K562 (cell line): ENCODE results near the gene COX19. TPM values are rescaled to one million over a fixed set of nuclear protein-coding genes. Genes with fewer than 3 reads are reported as not detected.

Experiments
- ATAC-seq: fragments of 200-7000 bp; cut with Tn5 transposase; 3 replicates; pipeline ENCODE4 v1.9.1; 2020; ENCODE audit warnings: moderate library complexity
- BruUV-seq: library from RNA; stranded (reverse); fragments of 400-500 nt; replicated peaks from 2 replicates; lab custom pipeline; 2021; lab: Mats Ljungman, UMichigan
- CTCF ChIA-PET: fragments of 300-600 bp; formaldehyde crosslinking; extraction: SDS; loops from one replicate; lab custom pipeline; 2021; ENCODE audit warnings: low intra/inter-chr PET ratio; lab: Yijun Ruan, JAX
- POLR2A ChIA-PET: fragments of 300-600, 350-650 bp; sonication (Branson Sonifier 250); formaldehyde crosslinking; extraction: SDS; loops from one replicate; lab custom pipeline; 2021; ENCODE audit warnings: antibody characterized with exemption, inconsistent platforms; lab: Yijun Ruan, JAX
- DNase-seq, 4 experiments: peaks; one replicate each; pipeline versions ENCODE4 v3.0.0 to v3.0.0-alpha.2; 2011 to 2018; ENCODE audit warnings: low spot score in 3 of 4, mixed read lengths in 3 of 4; ENCODE audit errors: extremely low read depth in 1 of 4
- FAIRE-seq: peaks from 2 replicates; lab custom pipeline; 2011; peaks lifted over from hg19 to GRCh38; lab: Jason Lieb, UNC
- H2AFZ ChIP-seq: 2 replicates; pipeline ENCODE4 v1.6.0; 2011; ENCODE audit warnings: low read depth, low read length, control low read depth, inconsistent platforms
- H3K27ac ChIP-seq: fragments of 200-600 bp; 3 replicates; pipeline ENCODE4 v1.8.0; 2011; ENCODE audit warnings: low read depth, mild to moderate bottlenecking, control low read depth, inconsistent platforms, low read length, moderate library complexity, mixed read lengths; ENCODE audit errors: extremely low read depth
- H3K27me3 ChIP-seq, 2 experiments: fragments of 300-600 bp in 1 of 2; 2 replicates in 1 of 2; 3 replicates in 1 of 2; pipeline versions ENCODE4 v1.6.0 to v1.8.0; 2011; ENCODE audit warnings: inconsistent platforms in 2 of 2, low read length in 2 of 2, mild to moderate bottlenecking in 1 of 2, mixed read lengths in 1 of 2, moderate library complexity in 1 of 2; ENCODE audit not compliant: control insufficient read depth in 2 of 2, insufficient read depth in 2 of 2
- H3K36me3 ChIP-seq: fragments of 300-600 bp; 3 replicates; pipeline ENCODE4 v1.8.0; 2011; ENCODE audit warnings: mild to moderate bottlenecking, low read length, inconsistent platforms; ENCODE audit not compliant: control insufficient read depth, insufficient read depth
- H3K4me1 ChIP-seq, 2 experiments: fragments of 200-600 bp in 1 of 2; replicated peaks in 1 of 2; 2 replicates in 1 of 2; 3 replicates in 1 of 2; pipeline versions ENCODE4 v1.5.1 to v1.8.0; 2011; ENCODE audit warnings: inconsistent platforms in 2 of 2, low read length in 2 of 2, mild to moderate bottlenecking in 1 of 2, mixed read lengths in 1 of 2, moderate library complexity in 1 of 2; ENCODE audit not compliant: control insufficient read depth in 2 of 2, insufficient read depth in 2 of 2
- H3K4me2 ChIP-seq: 2 replicates; pipeline ENCODE4 v1.6.1; 2011; ENCODE audit warnings: low read length, control low read depth, inconsistent platforms, mixed read lengths; ENCODE audit not compliant: insufficient read depth
- H3K4me3 ChIP-seq: fragments of 200-600 bp; sonication (generic), shearing (Covaris generic); 2 replicates; pipeline ENCODE4 v1.5.1; 2016; ENCODE audit warnings: control low read depth, inconsistent platforms
- H3K79me2 ChIP-seq: fragments of 200-600 bp; 3 replicates; pipeline ENCODE4 v1.8.0; 2011; ENCODE audit warnings: low read length, inconsistent platforms; ENCODE audit not compliant: control insufficient read depth, insufficient read depth
- H3K9ac ChIP-seq, 2 experiments: 2 replicates each; pipeline versions ENCODE4 v1.6.0 to v1.6.1; 2011; ENCODE audit warnings: low read depth in 2 of 2, low read length in 2 of 2, control low read depth in 1 of 2, inconsistent platforms in 1 of 2, mild to moderate bottlenecking in 1 of 2, mixed read lengths in 1 of 2; ENCODE audit not compliant: insufficient read depth in 1 of 2
- H3K9me1 ChIP-seq: one replicate; pipeline ENCODE4 v1.6.0; 2011; ENCODE audit warnings: inconsistent platforms, mild to moderate bottlenecking, low read length, moderate library complexity; ENCODE audit not compliant: control insufficient read depth, insufficient read depth
- H3K9me3 ChIP-seq: replicated peaks from 2 replicates; pipeline ENCODE4 v1.5.1; 2011; ENCODE audit warnings: low read depth, low read length, inconsistent platforms; ENCODE audit not compliant: control insufficient read depth, insufficient read depth
- H4K20me1 ChIP-seq: replicated peaks from 2 replicates; pipeline ENCODE4 v1.6.1; 2011; ENCODE audit warnings: low read length, inconsistent platforms, mixed read lengths; ENCODE audit not compliant: control insufficient read depth, insufficient read depth
- ATF7 ChIP-seq: fragments of 450-650 bp; IDR thresholded peaks from 2 replicates; pipeline ENCODE4 v1.7.1; 2014; ENCODE audit warnings: mild to moderate bottlenecking, moderate library complexity
- BRCA1 ChIP-seq, 2 experiments: fragments of 450-650 bp in 1 of 2; sonication (generic) in 1 of 2; formaldehyde crosslinking in 1 of 2; IDR thresholded peaks; 2 replicates each; pipeline versions ENCODE4 v1.5.0 to v1.6.1; 2017 to 2020; ENCODE audit warnings: mild to moderate bottlenecking in 1 of 2, missing genetic modification reagents in 1 of 2
- E2F3 ChIP-seq: fragments of 250-450 bp; sonication (Bioruptor Pico); IDR thresholded peaks from 2 replicates; pipeline ENCODE4 v1.4.0; 2020; ENCODE audit warnings: mild to moderate bottlenecking
- EP400 ChIP-seq: fragments of 450-650 bp; IDR thresholded peaks from 2 replicates; pipeline ENCODE4 v1.6.1; 2017; ENCODE audit warnings: antibody characterized with exemption, mild to moderate bottlenecking, moderate library complexity
- IRF9 ChIP-seq: fragments of 450-650 bp; IDR thresholded peaks from 2 replicates; pipeline ENCODE4 v1.6.1; 2016; ENCODE audit warnings: missing biosample characterization, missing genetic modification characterization
- MCM7 ChIP-seq, 2 experiments: fragments of 450-650 bp; IDR thresholded peaks; 2 replicates each; pipeline ENCODE4 v1.6.1; 2016 to 2018
- TAL1 ChIP-seq: fragments of 450-650 bp; IDR thresholded peaks from 2 replicates; pipeline ENCODE4 v1.6.1; 2016; ENCODE audit warnings: mild to moderate bottlenecking
- THAP12 ChIP-seq: fragments of 250-450 bp; sonication (Bioruptor Pico); IDR thresholded peaks from 2 replicates; pipeline ENCODE4 v1.9.0; 2021; ENCODE audit warnings: mild to moderate bottlenecking, inconsistent platforms
- XRCC5 ChIP-seq: fragments of 200-400 bp; formaldehyde crosslinking; IDR thresholded peaks from 2 replicates; pipeline ENCODE4 v1.6.1; 2017; ENCODE audit warnings: low read depth, mild to moderate bottlenecking, low read length
- ZMIZ1 ChIP-seq, 2 experiments: fragments of 150-350 bp in 1 of 2; IDR thresholded peaks; 2 replicates each; pipeline ENCODE4 v1.6.1; 2012 to 2016; ENCODE audit warnings: low read depth in 2 of 2, low read length in 2 of 2, mild to moderate bottlenecking in 1 of 2, moderate library complexity in 1 of 2
- ZNF740 ChIP-seq, 3 experiments: fragments of 200-800 bp in 1 of 3; sonication (Bioruptor generic) in 1 of 3; sonication (generic) in 1 of 3; formaldehyde crosslinking in 1 of 3; IDR thresholded peaks; 2 replicates each; pipeline versions ENCODE4 v1.6.1 to v1.8.0; 2016 to 2022; ENCODE audit warnings: mild to moderate bottlenecking in 2 of 3, missing compliant biosample characterization in 2 of 3, missing genetic modification characterization in 2 of 3, missing genetic modification reagents in 1 of 3
- WGBS: fragments of 100-300 bp; shearing (Covaris generic); methylation state at CpG from one replicate; pipeline ENCODE4 v1.1.6; 2016; ENCODE audit warnings: low coverage, mixed read lengths; ENCODE audit not compliant: insufficient coverage; ENCODE audit errors: missing lambda C conversion rate; 5-methylcytosine and 5-hydroxymethylcytosine counted together
- in situ Hi-C: fragments of 300-500 bp; cut with MboI; formaldehyde crosslinking; loops from 4 replicates; pipeline ENCODE4 v1.15.0; 2018; ENCODE audit warnings: inconsistent platforms, mixed read lengths
- intact Hi-C: fragments of 100-400 bp; cut with micrococcal nuclease; formaldehyde crosslinking; loops from 2 replicates; pipeline ENCODE4 v1.14.2; 2022
- polyA plus RNA-seq, 8 experiments: library from polyadenylated mRNA; depleted of rRNA in 4 of 8; stranded (reverse) in 5 of 8; unstranded in 3 of 8; fragments of >200 nt; fragmentation: Nextera tagmentation in 2 of 8; fragmentation: Illumina TruSeq in 1 of 8; extraction: Ambion mirVana in 2 of 8; extraction: Trizol in 1 of 8; gene quantifications; 2 replicates each; pipeline versions ENCODE4 v1.2.1 to v1.2.3, GENCODE V29; 2011 to 2014; ENCODE audit warnings: inconsistent platforms in 1 of 8, missing spikeins in 1 of 8
- total RNA-seq, 7 experiments: library from RNA; depleted of rRNA in 6 of 7; stranded (reverse); fragments of >200 nt in 6 of 7; fragmentation: Illumina TruSeq in 2 of 7; extraction: Trizol in 2 of 7; gene quantifications; 2 replicates each; pipeline versions ENCODE4 v1.2.1 to v1.2.3, GENCODE V29; 2011 to 2021; ENCODE audit warnings: low replicate concordance in 1 of 7

The COX19 gene
- total and polyA plus RNA-seq, 9 of the 15 experiments (the other 6 are each of a cell fraction or from before 2014, with no cell fraction given): 5.2 to 10.5 (median 7.9) TPM

- Histone ChIP-seq H2AFZ (no peak overlapping the region), H3K4me1 (peaks cover 0 to 45% of the 10 kb centered on the region in 2 experiments; a peak in 2 of 5 replicates), H3K9ac (peak overlapping the region in 1 of 2 experiments; percentile 48; a peak in 2 of 4 replicates), H3K9me1 (no peaks in the 10 kb centered on the region), H3K36me3 (peaks cover 19% of the 10 kb centered on the region; the same call in 2 of the 3 replicates), H3K4me3 (no peak overlapping the region), H3K79me2 (no peaks in the 10 kb centered on the region), H3K27ac (no peak overlapping the region), H3K27me3 (peaks cover 21 to 36% of the 10 kb centered on the region in 2 experiments; a peak in 4 of 5 replicates), H3K4me2 (no peak overlapping the region), H4K20me1 (peaks cover 4% of the 10 kb centered on the region; the same call in 1 of the 2 replicates), H3K9me3 (no peaks in the 10 kb centered on the region)
- CTCF ChIA-PET: no interaction called here
- intact Hi-C loops: loop anchor here (10.0 kb wide), 2 partner anchors 179 to 649 kb away; no protein-coding TSS in a partner anchor
- in situ Hi-C loops: loop anchor here (10.0 kb wide), 1 partner anchor 649 kb away; no protein-coding TSS in a partner anchor
- POLR2A ChIA-PET: interaction anchor here (0.8 to 1.5 kb wide), 3 partner anchors 10 to 15 kb away, joined by 3 to 6 read pairs (median 5); partner anchors contain the start of gene COX19
- no peak for FAIRE-seq
- peak in 1 of 4 experiments; percentile 34 for DNase-seq
- ATAC-seq: peak; percentile 13; the same call in 2 of the 3 replicates
- BruUV-seq: no TSS peak
- WGBS: 24% methylated on average over 19 of the region's 37 CpGs
- TF ChIP-seq IRF9 (tag) (no peak), E2F3 (CRISPR knock-in tag) (no peak), MCM7 (IDR thresholded peaks at IDR 0.05) (no peak), THAP12 (CRISPR knock-in tag) (no peak), EP400 (no peak), XRCC5 (no peak), ZNF740 (CRISPR knock-in tag; IDR thresholded peaks at IDR 0.05) (no peak), ZNF740 (tag; IDR thresholded peaks at IDR 0.05) (no peak), ATF7 (no peak), TAL1 (no peak), BRCA1 (IDR thresholded peaks at IDR 0.05) (no peak), BRCA1 (CRISPR knock-in tag; IDR thresholded peaks at IDR 0.05) (no peak), ZMIZ1 (IDR thresholded peaks at IDR 0.05; ENCODE audit: low read depth in 2 of 2, low read length in 2 of 2) (no peak)
Measured at GRCh38 chr7:963236-964078, 11.9 kb downstream of the COX19 start.
